Epithelial cell of esophagus (primary cell): ENCODE data around the gene RASD2.

Experiments
- DNase-seq: peaks from one replicate; pipeline ENCODE4 v3.0.0; 2010; ENCODE audit warnings: low read depth
- H3K4me3 ChIP-seq: 2 replicates; pipeline ENCODE4 v1.5.1; 2011; ENCODE audit warnings: mild to moderate bottlenecking, low read length, control low read depth
- CTCF ChIP-seq: IDR thresholded peaks from 2 replicates; pipeline ENCODE4 v1.5.1; 2011; ENCODE audit warnings: low read depth, mild to moderate bottlenecking, low read length, control low read depth, inconsistent platforms; ENCODE audit not compliant: insufficient read depth; ENCODE audit errors: missing control alignments

RASD2 gene

DNA sequence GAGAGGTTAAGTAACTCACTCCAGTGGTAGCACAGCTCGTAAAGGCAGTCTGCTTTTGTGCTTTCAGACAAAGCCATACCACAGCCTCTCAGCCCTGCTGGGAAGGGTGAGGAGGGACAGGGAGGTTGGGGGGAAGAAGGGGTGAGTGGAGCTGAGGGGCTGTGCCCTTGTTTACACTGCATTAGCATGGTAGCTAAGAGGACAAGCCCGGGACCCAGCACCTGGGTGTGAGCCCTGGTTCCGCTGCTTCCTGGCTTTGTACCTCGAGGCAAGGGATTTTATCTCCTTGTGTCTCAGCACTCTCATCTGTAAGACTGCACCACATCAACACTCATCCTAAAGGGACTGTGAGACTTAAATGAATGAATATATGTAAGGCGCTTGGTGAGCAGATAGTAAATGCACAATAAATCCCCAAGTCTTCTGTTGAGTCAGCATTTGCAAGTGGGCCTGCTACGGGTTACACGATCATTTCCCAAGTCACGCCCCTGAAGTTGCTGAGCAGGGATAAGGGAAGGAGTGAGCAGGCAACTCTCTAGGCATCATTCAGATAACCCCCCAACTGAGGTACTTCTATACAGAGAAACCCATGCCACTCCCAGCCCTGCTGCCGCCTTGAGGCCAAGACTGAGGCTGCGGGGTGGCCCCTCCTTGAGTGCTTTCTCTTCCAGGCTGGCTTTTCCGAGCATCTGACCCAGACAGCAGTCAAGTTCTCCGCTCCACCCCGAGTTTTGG lies 7.5 kb downstream of the RASD2 start:
- DNase-seq = no peak
- H3K4me3 ChIP-seq = no peak overlapping the region
- no peak for TF ChIP-seq CTCF

DNA sequence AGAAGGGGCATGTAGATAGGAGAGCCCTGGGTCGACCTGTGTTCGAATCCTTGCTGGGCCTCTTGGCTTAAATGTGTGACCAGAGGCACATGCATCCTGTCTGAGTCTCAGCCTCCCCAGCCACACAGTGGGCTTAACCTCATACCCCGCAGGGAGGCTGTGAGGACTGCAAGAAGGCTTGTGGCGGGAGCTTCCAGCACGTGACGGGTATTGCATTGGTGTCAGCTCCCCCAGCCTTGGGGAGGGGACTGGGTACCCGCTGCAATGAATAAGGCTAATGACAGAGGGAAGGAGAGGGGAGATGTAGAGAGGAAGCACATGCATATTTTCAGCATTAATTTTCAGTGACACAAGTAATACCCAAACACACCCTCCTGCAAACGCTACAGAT lies 8.1 kb downstream of the RASD2 start:
- no peak overlapping the region for H3K4me3 ChIP-seq
- TF ChIP-seq CTCF = no peak
- DNase-seq = no peak

- no peak for DNase-seq
- TF ChIP-seq CTCF = no peak
- H3K4me3 ChIP-seq = no peak overlapping the region
Observed at GRCh38 chr22:35549328-35549727, 8.7 kb downstream of the RASD2 start.

DNA sequence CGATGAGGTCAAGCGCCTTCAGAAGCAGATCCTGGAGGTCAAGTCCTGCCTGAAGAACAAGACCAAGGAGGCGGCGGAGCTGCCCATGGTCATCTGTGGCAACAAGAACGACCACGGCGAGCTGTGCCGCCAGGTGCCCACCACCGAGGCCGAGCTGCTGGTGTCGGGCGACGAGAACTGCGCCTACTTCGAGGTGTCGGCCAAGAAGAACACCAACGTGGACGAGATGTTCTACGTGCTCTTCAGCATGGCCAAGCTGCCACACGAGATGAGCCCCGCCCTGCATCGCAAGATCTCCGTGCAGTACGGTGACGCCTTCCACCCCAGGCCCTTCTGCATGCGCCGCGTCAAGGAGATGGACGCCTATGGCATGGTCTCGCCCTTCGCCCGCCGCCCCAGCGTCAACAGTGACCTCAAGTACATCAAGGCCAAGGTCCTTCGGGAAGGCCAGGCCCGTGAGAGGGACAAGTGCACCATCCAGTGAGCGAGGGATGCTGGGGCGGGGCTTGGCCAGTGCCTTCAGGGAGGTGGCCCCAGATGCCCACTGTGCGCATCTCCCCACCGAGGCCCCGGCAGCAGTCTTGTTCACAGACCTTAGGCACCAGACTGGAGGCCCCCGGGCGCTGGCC lies 11.0 kb downstream of the RASD2 start:
- no peak for DNase-seq
- no peak for TF ChIP-seq CTCF
- no peak overlapping the region for H3K4me3 ChIP-seq

GRCh38 chr22:35552196-35552842 lies 11.7 kb downstream of the RASD2 start:
- DNase-seq = no peak

GRCh38 chr22:35552846-35553245 lies 12.2 kb downstream of the RASD2 start:
- H3K4me3 ChIP-seq = no peak overlapping the region
- no peak for DNase-seq
- TF ChIP-seq CTCF = no peak

More at GRCh38 chr22:35552196-35552842, 11.7 kb downstream of the RASD2 start:
- TF ChIP-seq CTCF = no peak
- H3K4me3 ChIP-seq = no peak overlapping the region
